ENCODE measurements around the gene ATP6V0E1. TPM values are rescaled to one million over a fixed set of nuclear protein-coding genes. Genes with fewer than 3 reads are reported as not detected.

Gene ATP6V0E1
- total and polyA plus RNA-seq, 2 experiments from 2014 or later, result 75.9 to 250 TPM

DNA sequence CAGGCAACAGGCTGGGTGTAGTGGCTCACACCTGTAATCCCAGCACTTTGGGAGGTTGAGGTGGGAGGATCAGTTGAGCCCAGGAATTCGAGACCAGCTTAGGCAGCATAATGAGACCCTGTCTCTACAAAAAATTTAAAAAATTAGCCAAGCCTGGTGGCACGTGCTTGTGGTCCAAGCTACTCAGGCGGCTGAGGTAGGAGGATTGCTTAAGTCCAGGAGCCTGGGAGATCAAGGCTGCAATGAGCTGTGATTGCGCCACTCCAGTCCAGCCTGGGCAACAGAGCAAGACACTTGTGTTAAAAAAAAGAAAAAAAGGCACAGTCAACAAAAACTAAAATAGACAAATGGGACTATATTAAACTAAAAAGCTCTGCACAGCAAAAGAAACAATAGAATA, 29.3 kb downstream of the ATP6V0E1 start:
- H3K27me3 ChIP-seq (ENCODE audit: insufficient read depth), result no peaks in the 10 kb centered on the region
- H3K4me3 ChIP-seq, result no peak overlapping the region
- H3F3A ChIP-seq (replicated peaks; ENCODE audit: low read depth), result no peaks in the 10 kb centered on the region
- Mint-ChIP-seq H3K36me3 (ENCODE audit: low read depth) (no peaks in the 10 kb centered on the region), H3K4me1 (peaks cover 18% of the 10 kb centered on the region), H3K9me3 (no peaks in the 10 kb centered on the region), H3K27me3 (ENCODE audit: insufficient read depth, low read depth, poor library complexity) (peaks cover 2% of the 10 kb centered on the region), H3K4me3 (no peak overlapping the region), H3K27ac (no peak overlapping the region)
- TF ChIP-seq, protein P1, sequence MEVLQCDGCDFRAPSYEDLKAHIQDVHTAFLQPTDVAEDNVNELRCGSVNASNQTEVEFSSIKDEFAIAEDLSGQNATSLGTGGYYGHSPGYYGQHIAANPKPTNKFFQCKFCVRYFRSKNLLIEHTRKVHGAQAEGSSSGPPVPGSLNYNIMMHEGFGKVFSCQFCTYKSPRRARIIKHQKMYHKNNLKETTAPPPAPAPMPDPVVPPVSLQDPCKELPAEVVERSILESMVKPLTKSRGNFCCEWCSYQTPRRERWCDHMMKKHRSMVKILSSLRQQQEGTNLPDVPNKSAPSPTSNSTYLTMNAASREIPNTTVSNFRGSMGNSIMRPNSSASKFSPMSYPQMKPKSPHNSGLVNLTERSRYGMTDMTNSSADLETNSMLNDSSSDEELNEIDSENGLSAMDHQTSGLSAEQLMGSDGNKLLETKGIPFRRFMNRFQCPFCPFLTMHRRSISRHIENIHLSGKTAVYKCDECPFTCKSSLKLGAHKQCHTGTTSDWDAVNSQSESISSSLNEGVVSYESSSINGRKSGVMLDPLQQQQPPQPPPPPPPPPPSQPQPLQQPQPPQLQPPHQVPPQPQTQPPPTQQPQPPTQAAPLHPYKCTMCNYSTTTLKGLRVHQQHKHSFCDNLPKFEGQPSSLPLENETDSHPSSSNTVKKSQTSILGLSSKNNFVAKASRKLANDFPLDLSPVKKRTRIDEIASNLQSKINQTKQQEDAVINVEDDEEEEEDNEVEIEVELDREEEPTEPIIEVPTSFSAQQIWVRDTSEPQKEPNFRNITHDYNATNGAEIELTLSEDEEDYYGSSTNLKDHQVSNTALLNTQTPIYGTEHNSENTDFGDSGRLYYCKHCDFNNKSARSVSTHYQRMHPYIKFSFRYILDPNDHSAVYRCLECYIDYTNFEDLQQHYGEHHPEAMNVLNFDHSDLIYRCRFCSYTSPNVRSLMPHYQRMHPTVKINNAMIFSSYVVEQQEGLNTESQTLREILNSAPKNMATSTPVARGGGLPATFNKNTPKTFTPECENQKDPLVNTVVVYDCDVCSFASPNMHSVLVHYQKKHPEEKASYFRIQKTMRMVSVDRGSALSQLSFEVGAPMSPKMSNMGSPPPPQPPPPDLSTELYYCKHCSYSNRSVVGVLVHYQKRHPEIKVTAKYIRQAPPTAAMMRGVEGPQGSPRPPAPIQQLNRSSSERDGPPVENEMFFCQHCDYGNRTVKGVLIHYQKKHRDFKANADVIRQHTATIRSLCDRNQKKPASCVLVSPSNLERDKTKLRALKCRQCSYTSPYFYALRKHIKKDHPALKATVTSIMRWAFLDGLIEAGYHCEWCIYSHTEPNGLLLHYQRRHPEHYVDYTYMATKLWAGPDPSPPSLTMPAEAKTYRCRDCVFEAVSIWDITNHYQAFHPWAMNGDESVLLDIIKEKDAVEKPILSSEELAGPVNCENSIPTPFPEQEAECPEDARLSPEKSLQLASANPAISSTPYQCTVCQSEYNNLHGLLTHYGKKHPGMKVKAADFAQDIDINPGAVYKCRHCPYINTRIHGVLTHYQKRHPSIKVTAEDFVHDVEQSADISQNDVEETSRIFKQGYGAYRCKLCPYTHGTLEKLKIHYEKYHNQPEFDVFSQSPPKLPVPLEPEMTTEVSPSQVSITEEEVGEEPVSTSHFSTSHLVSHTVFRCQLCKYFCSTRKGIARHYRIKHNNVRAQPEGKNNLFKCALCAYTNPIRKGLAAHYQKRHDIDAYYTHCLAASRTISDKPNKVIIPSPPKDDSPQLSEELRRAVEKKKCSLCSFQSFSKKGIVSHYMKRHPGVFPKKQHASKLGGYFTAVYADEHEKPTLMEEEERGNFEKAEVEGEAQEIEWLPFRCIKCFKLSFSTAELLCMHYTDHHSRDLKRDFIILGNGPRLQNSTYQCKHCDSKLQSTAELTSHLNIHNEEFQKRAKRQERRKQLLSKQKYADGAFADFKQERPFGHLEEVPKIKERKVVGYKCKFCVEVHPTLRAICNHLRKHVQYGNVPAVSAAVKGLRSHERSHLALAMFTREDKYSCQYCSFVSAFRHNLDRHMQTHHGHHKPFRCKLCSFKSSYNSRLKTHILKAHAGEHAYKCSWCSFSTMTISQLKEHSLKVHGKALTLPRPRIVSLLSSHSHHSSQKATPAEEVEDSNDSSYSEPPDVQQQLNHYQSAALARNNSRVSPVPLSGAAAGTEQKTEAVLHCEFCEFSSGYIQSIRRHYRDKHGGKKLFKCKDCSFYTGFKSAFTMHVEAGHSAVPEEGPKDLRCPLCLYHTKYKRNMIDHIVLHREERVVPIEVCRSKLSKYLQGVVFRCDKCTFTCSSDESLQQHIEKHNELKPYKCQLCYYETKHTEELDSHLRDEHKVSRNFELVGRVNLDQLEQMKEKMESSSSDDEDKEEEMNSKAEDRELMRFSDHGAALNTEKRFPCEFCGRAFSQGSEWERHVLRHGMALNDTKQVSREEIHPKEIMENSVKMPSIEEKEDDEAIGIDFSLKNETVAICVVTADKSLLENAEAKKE (CRISPR knock-in tag; IDR thresholded peaks at IDR 0.05), result no peak
- TF ChIP-seq, protein P2, sequence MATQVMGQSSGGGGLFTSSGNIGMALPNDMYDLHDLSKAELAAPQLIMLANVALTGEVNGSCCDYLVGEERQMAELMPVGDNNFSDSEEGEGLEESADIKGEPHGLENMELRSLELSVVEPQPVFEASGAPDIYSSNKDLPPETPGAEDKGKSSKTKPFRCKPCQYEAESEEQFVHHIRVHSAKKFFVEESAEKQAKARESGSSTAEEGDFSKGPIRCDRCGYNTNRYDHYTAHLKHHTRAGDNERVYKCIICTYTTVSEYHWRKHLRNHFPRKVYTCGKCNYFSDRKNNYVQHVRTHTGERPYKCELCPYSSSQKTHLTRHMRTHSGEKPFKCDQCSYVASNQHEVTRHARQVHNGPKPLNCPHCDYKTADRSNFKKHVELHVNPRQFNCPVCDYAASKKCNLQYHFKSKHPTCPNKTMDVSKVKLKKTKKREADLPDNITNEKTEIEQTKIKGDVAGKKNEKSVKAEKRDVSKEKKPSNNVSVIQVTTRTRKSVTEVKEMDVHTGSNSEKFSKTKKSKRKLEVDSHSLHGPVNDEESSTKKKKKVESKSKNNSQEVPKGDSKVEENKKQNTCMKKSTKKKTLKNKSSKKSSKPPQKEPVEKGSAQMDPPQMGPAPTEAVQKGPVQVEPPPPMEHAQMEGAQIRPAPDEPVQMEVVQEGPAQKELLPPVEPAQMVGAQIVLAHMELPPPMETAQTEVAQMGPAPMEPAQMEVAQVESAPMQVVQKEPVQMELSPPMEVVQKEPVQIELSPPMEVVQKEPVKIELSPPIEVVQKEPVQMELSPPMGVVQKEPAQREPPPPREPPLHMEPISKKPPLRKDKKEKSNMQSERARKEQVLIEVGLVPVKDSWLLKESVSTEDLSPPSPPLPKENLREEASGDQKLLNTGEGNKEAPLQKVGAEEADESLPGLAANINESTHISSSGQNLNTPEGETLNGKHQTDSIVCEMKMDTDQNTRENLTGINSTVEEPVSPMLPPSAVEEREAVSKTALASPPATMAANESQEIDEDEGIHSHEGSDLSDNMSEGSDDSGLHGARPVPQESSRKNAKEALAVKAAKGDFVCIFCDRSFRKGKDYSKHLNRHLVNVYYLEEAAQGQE (IDR thresholded peaks at IDR 0.05; ENCODE audit: unreplicated experiment), result no peak
- TF ChIP-seq EZH2 (IDR thresholded peaks at IDR 0.05; ENCODE audit: low read depth, unreplicated experiment), result no peak
- H3K79me2 ChIP-seq (replicated peaks; ENCODE audit: insufficient read depth), result peaks cover 70% of the 10 kb centered on the region
- no peak overlapping the region for H3K27ac ChIP-seq (ENCODE audit: low read depth)
- ATAC-seq (no peak), DNase-seq (ENCODE audit: low spot score) (no peak)
- H4K20me1 ChIP-seq (replicated peaks; ENCODE audit: insufficient read depth), result peaks cover 21% of the 10 kb centered on the region
- H3K4me2 ChIP-seq, result no peak overlapping the region
- no peak overlapping the region for H2AFZ ChIP-seq
- peaks cover 5% of the 10 kb centered on the region; the same call in 1 of the 2 replicates for H3K9me2 ChIP-seq (ENCODE audit: insufficient read depth)
- peaks cover 9% of the 10 kb centered on the region for H3K4me1 ChIP-seq (ENCODE audit: insufficient read depth)
- no peaks in the 10 kb centered on the region for H3K36me3 ChIP-seq (ENCODE audit: insufficient read depth)

Data from GM23338 (cell line).